H1 (cell line): ENCODE measurements around the gene C17orf107. TPM values are rescaled to one million over a fixed set of nuclear protein-coding genes. Genes with fewer than 3 reads are reported as not detected.

Experiments
- KDM5A ChIP-seq: fragments of 200-600 bp; IDR thresholded peaks from 2 replicates; pipeline ENCODE4 v1.7.1; 2012; ENCODE audit warnings: mild to moderate bottlenecking, low read length, inconsistent platforms, mixed read lengths
- SAP30 ChIP-seq: fragments of 300-600 bp; sonication (generic); IDR thresholded peaks from 2 replicates; pipeline ENCODE4 v1.7.1; 2012; ENCODE audit warnings: low read length, moderate library complexity, mild to moderate bottlenecking, inconsistent platforms; ENCODE audit not compliant: insufficient read depth, insufficient replicate concordance
- SIN3A ChIP-seq, 2 experiments: IDR thresholded peaks in 1 of 2; conservative IDR thresholded peaks in 1 of 2; 2 replicates each; pipeline ENCODE4 v1.6.1; 2011 to 2012; ENCODE audit warnings: low read length in 2 of 2, improper control_type of control experiment in 1 of 2, low read depth in 1 of 2, mild to moderate bottlenecking in 1 of 2
- TAF7 ChIP-seq: optimal IDR thresholded peaks from 2 replicates; pipeline ENCODE3; 2011; ENCODE audit warnings: low read depth, mild to moderate bottlenecking, inconsistent platforms, low read length, moderate library complexity, borderline replicate concordance
- polyA plus RNA-seq, 7 experiments: library from polyadenylated mRNA; depleted of rRNA in 3 of 7; stranded (reverse) in 5 of 7; unstranded in 2 of 7; fragments of >200 nt in 5 of 7; fragments of 200-250 nt in 2 of 7; gene quantifications; 1 replicate in 5 of 7; 2 replicates in 1 of 7; 4 replicates in 1 of 7; pipeline versions ENCODE4 v1.2.1 to v1.2.3, GENCODE V29; 2011 to 2013; ENCODE audit warnings: missing spikeins in 2 of 7, mixed read lengths in 2 of 7
- total RNA-seq: library from RNA; stranded (reverse); fragmentation: NEBNext Ultra II Directional; extraction: Animal tissue kit (Norgen Biotek cat#: 25700); gene quantifications from 2 replicates; pipeline ENCODE4 v1.2.1, GENCODE V29; 2021
- TF ChIP-seq, protein P1 (sequence below): fragments of 300-600 bp; sonication (generic); IDR thresholded peaks from 2 replicates; pipeline ENCODE4 v1.7.1; 2012; ENCODE audit warnings: low read length, moderate library complexity, mild to moderate bottlenecking, inconsistent platforms; ENCODE audit not compliant: insufficient replicate concordance

Gene C17orf107
- total and polyA plus RNA-seq, 2 of the 8 experiments (the other 6 are each of a cell fraction or from before 2014, with no cell fraction given), result 0.39 to 0.45 TPM

DNA sequence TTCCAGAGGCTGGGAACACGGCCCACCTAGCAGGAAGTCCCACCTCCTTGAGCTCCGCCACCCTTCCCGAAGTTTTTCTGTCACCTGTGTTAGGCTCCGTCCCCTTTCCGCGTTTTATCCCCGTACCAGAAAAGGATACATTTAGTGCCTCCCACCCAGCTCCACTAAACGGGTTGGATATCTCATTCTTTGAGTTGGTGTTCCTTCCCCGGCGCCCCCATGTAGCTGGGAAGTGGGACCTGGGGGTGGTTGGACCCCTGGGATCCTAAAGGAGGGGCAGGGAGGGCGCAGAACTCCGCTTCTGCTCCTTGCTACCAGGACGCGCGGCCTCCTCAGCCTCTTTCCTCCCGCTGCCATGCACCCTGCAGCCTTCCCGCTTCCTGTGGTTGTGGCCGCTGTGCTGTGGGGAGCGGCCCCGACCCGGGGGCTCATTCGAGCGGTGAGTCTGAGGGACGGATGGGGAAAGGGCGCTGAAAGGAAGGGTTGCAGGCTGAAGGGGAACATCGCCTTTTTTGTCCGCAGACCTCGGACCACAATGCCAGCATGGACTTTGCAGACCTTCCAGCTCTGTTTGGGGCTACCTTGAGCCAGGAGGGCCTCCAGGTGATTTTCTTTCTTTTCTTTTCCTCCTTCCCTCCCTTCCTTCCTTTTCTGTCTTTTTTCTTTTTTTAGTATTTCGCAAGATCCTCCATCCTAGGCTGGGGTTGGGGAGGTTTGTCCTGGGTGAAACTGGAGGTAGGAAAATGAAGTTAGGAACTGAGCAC is 41.4 kb downstream of the C17orf107 start (continued):
- TF ChIP-seq SAP30, result peak; percentile 77
- TF ChIP-seq KDM5A, result 0 out of 2 replicates have a peak, but pooled peaks have one; percentile 29
- TF ChIP-seq TAF7, result peak; percentile 34
- TF ChIP-seq, protein P1, sequence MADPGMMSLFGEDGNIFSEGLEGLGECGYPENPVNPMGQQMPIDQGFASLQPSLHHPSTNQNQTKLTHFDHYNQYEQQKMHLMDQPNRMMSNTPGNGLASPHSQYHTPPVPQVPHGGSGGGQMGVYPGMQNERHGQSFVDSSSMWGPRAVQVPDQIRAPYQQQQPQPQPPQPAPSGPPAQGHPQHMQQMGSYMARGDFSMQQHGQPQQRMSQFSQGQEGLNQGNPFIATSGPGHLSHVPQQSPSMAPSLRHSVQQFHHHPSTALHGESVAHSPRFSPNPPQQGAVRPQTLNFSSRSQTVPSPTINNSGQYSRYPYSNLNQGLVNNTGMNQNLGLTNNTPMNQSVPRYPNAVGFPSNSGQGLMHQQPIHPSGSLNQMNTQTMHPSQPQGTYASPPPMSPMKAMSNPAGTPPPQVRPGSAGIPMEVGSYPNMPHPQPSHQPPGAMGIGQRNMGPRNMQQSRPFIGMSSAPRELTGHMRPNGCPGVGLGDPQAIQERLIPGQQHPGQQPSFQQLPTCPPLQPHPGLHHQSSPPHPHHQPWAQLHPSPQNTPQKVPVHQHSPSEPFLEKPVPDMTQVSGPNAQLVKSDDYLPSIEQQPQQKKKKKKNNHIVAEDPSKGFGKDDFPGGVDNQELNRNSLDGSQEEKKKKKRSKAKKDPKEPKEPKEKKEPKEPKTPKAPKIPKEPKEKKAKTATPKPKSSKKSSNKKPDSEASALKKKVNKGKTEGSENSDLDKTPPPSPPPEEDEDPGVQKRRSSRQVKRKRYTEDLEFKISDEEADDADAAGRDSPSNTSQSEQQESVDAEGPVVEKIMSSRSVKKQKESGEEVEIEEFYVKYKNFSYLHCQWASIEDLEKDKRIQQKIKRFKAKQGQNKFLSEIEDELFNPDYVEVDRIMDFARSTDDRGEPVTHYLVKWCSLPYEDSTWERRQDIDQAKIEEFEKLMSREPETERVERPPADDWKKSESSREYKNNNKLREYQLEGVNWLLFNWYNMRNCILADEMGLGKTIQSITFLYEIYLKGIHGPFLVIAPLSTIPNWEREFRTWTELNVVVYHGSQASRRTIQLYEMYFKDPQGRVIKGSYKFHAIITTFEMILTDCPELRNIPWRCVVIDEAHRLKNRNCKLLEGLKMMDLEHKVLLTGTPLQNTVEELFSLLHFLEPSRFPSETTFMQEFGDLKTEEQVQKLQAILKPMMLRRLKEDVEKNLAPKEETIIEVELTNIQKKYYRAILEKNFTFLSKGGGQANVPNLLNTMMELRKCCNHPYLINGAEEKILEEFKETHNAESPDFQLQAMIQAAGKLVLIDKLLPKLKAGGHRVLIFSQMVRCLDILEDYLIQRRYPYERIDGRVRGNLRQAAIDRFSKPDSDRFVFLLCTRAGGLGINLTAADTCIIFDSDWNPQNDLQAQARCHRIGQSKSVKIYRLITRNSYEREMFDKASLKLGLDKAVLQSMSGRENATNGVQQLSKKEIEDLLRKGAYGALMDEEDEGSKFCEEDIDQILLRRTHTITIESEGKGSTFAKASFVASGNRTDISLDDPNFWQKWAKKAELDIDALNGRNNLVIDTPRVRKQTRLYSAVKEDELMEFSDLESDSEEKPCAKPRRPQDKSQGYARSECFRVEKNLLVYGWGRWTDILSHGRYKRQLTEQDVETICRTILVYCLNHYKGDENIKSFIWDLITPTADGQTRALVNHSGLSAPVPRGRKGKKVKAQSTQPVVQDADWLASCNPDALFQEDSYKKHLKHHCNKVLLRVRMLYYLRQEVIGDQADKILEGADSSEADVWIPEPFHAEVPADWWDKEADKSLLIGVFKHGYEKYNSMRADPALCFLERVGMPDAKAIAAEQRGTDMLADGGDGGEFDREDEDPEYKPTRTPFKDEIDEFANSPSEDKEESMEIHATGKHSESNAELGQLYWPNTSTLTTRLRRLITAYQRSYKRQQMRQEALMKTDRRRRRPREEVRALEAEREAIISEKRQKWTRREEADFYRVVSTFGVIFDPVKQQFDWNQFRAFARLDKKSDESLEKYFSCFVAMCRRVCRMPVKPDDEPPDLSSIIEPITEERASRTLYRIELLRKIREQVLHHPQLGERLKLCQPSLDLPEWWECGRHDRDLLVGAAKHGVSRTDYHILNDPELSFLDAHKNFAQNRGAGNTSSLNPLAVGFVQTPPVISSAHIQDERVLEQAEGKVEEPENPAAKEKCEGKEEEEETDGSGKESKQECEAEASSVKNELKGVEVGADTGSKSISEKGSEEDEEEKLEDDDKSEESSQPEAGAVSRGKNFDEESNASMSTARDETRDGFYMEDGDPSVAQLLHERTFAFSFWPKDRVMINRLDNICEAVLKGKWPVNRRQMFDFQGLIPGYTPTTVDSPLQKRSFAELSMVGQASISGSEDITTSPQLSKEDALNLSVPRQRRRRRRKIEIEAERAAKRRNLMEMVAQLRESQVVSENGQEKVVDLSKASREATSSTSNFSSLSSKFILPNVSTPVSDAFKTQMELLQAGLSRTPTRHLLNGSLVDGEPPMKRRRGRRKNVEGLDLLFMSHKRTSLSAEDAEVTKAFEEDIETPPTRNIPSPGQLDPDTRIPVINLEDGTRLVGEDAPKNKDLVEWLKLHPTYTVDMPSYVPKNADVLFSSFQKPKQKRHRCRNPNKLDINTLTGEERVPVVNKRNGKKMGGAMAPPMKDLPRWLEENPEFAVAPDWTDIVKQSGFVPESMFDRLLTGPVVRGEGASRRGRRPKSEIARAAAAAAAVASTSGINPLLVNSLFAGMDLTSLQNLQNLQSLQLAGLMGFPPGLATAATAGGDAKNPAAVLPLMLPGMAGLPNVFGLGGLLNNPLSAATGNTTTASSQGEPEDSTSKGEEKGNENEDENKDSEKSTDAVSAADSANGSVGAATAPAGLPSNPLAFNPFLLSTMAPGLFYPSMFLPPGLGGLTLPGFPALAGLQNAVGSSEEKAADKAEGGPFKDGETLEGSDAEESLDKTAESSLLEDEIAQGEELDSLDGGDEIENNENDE, result no peak
- 0 out of 4 replicates have a peak, but pooled peaks of 1 of the 2 experiments have one; percentile 16 for TF ChIP-seq SIN3A (conservative IDR thresholded peaks at IDR 0.05 in 1 of 2, IDR thresholded peaks at IDR 0.05 in 1 of 2; ENCODE audit: low read depth in 1 of 2, low read length in 2 of 2)
